Panc1 (cell line): Measurements from ENCODE around the gene HSD17B1. TPM values are rescaled to one million over a fixed set of nuclear protein-coding genes. Genes with fewer than 3 reads are reported as not detected.
"Not testable (repeated sequence)": the region's sequence is repeated elsewhere in the genome, so short reads cannot be mapped to it uniquely, and the experiment has no call there.

ENCODE experiments used
- ATAC-seq: fragments of 200-7000 bp; cut with Tn5 transposase; 2 replicates; pipeline ENCODE4 v1.9.1; 2020; ENCODE audit warnings: mild to moderate bottlenecking, moderate library complexity
- Bru-seq: library from RNA; stranded (reverse); fragments of 400-500 nt; gene quantifications from one replicate; lab custom pipeline; 2021; lab: Mats Ljungman, UMichigan
- BruChase-seq, 2 experiments: library from RNA; stranded (reverse); fragments of 400-500 nt; gene quantifications; one replicate each; lab custom pipeline; 2021; lab: Mats Ljungman, UMichigan
- BruUV-seq: library from RNA; stranded (reverse); fragments of 400-500 nt; replicated peaks from 2 replicates; lab custom pipeline; 2021; lab: Mats Ljungman, UMichigan
- CTCF ChIA-PET: fragments of 300-600 bp; sonication (Branson Sonifier 250); formaldehyde crosslinking; loops from one replicate; lab custom pipeline; 2022; ENCODE audit warnings: antibody characterized with exemption; lab: Charles Lee
- POLR2A ChIA-PET: fragments of 300-600 bp; sonication (Branson Sonifier 250); formaldehyde crosslinking; loops from one replicate; lab custom pipeline; 2022; ENCODE audit warnings: antibody characterized with exemption; lab: Charles Lee
- DNase-seq: peaks from one replicate; pipeline ENCODE4 v3.0.0-alpha.2; 2010; ENCODE audit warnings: low read depth, low spot score
- H3K27ac ChIP-seq: 2 replicates; pipeline ENCODE4 v1.5.1; 2011; ENCODE audit warnings: mild to moderate bottlenecking, low read length, inconsistent platforms
- H3K27me3 ChIP-seq: fragments of 200-500 bp; sonication (Bioruptor generic); 2 replicates; pipeline ENCODE4 v1.6.0; 2014; ENCODE audit warnings: low read length, inconsistent platforms; ENCODE audit not compliant: control insufficient read depth, insufficient read depth
- H3K36me3 ChIP-seq: fragments of 200-500 bp; sonication (Bioruptor generic); 2 replicates; pipeline ENCODE4 v1.5.1; 2014; ENCODE audit warnings: inconsistent platforms, mild to moderate bottlenecking, low read length, moderate library complexity; ENCODE audit not compliant: control insufficient read depth, insufficient read depth
- H3K4me1 ChIP-seq: 2 replicates; pipeline ENCODE4 v1.5.1; 2011; ENCODE audit warnings: inconsistent platforms, mild to moderate bottlenecking, low read length, moderate library complexity; ENCODE audit not compliant: control insufficient read depth, insufficient read depth
- H3K4me3 ChIP-seq, 2 experiments: 2 replicates each; pipeline ENCODE4 v1.5.1; 2011 to 2012; ENCODE audit warnings: low read depth in 2 of 2, low read length in 2 of 2, mild to moderate bottlenecking in 2 of 2, inconsistent platforms in 1 of 2, moderate library complexity in 1 of 2
- H3K9me3 ChIP-seq: fragments of 200-500 bp; sonication (Bioruptor generic); 2 replicates; pipeline ENCODE4 v1.5.1; 2014; ENCODE audit warnings: low read depth, mild to moderate bottlenecking, inconsistent platforms, low read length, moderate library complexity; ENCODE audit not compliant: control insufficient read depth, insufficient read depth
- POLR2AphosphoS5 ChIP-seq: IDR thresholded peaks from 2 replicates; pipeline ENCODE4 v1.6.1; 2012; ENCODE audit warnings: mild to moderate bottlenecking, low read depth, low read length, moderate library complexity
- SIN3A ChIP-seq: IDR thresholded peaks from 2 replicates; pipeline ENCODE4 v1.6.1; 2012; ENCODE audit warnings: low read depth, mild to moderate bottlenecking, low read length, moderate library complexity, borderline replicate concordance; ENCODE audit not compliant: insufficient read depth
- TCF7L2 ChIP-seq: IDR thresholded peaks from 2 replicates; pipeline ENCODE4 v1.6.1; 2011; ENCODE audit warnings: mild to moderate bottlenecking, low read depth, low read length, inconsistent platforms
- in situ Hi-C: cut with HindIII; loops from 2 replicates; pipeline ENCODE4 v1.10.0; 2016; ENCODE audit warnings: low sequenced_read_pairs, low pct_unique_long_range_greater_than_20kb
- intact Hi-C: fragments of 100-400 bp; cut with micrococcal nuclease; formaldehyde crosslinking; loops from one replicate; pipeline ENCODE4 v1.10.0; 2022; ENCODE audit not compliant: unreplicated experiment
- long read RNA-seq: library from polyadenylated mRNA; unstranded; transcript quantifications from one replicate; pipeline ENCODE4 v2.0.0, GENCODE V29; 2021; ENCODE audit not compliant: unreplicated experiment
- polyA plus RNA-seq: library from polyadenylated mRNA; unstranded; fragments of >200 nt; gene quantifications from one replicate; pipeline ENCODE4 v1.2.1, GENCODE V29; 2012; ENCODE audit warnings: missing spikeins; ENCODE audit not compliant: insufficient read length
- total RNA-seq: library from RNA; stranded (reverse); gene quantifications from one replicate; pipeline ENCODE4 v1.2.1, GENCODE V29; 2021; ENCODE audit not compliant: unreplicated experiment
- TF ChIP-seq, protein P1 (sequence below), 2 experiments: IDR thresholded peaks; 2 replicates each; pipeline ENCODE4 v1.6.1; 2011 to 2012; ENCODE audit warnings: low read depth in 2 of 2, control low read depth in 1 of 2, low read length in 1 of 2, mild to moderate bottlenecking in 1 of 2, moderate library complexity in 1 of 2; ENCODE audit not compliant: insufficient read depth in 1 of 2
- TF ChIP-seq, protein P2 (sequence below): fragments of 450-650 bp; IDR thresholded peaks from 2 replicates; pipeline ENCODE4 v1.5.1; 2017; ENCODE audit warnings: mild to moderate bottlenecking

The HSD17B1 gene, protein sequence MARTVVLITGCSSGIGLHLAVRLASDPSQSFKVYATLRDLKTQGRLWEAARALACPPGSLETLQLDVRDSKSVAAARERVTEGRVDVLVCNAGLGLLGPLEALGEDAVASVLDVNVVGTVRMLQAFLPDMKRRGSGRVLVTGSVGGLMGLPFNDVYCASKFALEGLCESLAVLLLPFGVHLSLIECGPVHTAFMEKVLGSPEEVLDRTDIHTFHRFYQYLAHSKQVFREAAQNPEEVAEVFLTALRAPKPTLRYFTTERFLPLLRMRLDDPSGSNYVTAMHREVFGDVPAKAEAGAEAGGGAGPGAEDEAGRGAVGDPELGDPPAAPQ
- total RNA-seq = 5.4 TPM
- polyA plus RNA-seq = 11.6 TPM
- Bru-seq, nascent RNA = percentile 42 among the genes with signal in this experiment
- BruChase-seq, experiment 1, labeled RNA remaining after a 2-hour chase = percentile 38 among the genes with signal in this experiment
- BruChase-seq, experiment 2, labeled RNA remaining after a 6-hour chase = percentile 49 among the genes with signal in this experiment
- long read RNA-seq, partial matches to known transcripts = 4 of 8 reads
- long read RNA-seq, other reads (novel, unspliced or antisense) = 4 of 8 reads

DNA sequence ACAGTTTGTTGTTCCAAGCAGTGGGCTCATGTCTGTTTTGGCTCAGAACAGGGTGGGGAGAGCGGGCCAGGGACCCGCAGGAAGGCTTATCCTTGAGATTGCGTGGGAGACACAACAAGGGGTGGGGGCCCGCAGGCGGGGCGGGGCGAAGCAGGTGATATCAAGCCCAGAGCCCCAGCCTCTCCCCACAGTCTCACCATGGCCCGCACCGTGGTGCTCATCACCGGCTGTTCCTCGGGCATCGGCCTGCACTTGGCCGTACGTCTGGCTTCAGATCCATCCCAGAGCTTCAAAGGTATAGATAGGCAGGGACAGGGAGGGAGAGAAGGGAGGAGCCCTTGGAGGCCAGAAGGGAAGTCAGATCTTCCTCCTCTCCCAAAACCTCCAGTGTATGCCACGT lies at the start of gene HSD17B1:
HSD17B1 (plus strand) TSS at position 188 of the 400 bp plus-strand sequence; CDS start at position 199, 11 bp downstream.
- H3K27me3 ChIP-seq, BruUV-seq, in situ Hi-C loops, DNase-seq, POLR2A ChIA-PET, CTCF ChIA-PET, H3K9me3 ChIP-seq, H3K36me3 ChIP-seq, ATAC-seq, intact Hi-C loops: not testable (repeated sequence)
- Histone ChIP-seq H3K27ac (peak within 1 kb of the TSS; percentile 63), H3K4me1 (peaks cover 19% of the 10 kb centered on the region; the same call in 1 of the 2 replicates), H3K4me3 (peak within 1 kb of the TSS; percentile 68 to 69)

DNA sequence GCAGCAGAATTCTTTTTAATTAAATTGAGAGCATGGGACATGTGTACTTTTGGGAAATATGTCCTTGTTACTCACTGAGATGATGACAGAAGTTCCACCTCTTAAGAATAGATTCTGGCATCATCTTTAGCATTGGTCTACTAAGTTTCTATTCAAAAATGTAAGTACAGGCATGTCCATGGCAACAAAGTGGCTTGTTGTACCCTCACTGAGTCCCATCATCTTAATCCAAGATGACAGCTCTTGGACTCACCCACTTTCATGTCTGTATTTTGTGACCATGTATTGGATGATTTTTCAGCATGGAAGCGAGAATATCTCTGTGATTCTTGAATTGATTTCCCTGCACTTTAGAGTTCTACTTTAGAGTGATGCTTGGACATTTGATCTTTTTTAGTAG lies 49.8 kb upstream of the HSD17B1 start:
- Histone ChIP-seq H3K4me3 (no peak overlapping the region), H3K27ac (no peak overlapping the region), H3K36me3 (peaks cover 15% of the 10 kb centered on the region), H3K9me3 (no peaks in the 10 kb centered on the region), H3K27me3 (no peaks in the 10 kb centered on the region), H3K4me1 (no peaks in the 10 kb centered on the region)
- POLR2A ChIA-PET = no interaction called here
- BruUV-seq = no TSS peak
- no peak for DNase-seq
- in situ Hi-C loops = no loop called here
- CTCF ChIA-PET = no interaction called here
- TF ChIP-seq SIN3A (no peak), POLR2AphosphoS5 (no peak), TCF7L2 (no peak)
- TF ChIP-seq, protein P1, sequence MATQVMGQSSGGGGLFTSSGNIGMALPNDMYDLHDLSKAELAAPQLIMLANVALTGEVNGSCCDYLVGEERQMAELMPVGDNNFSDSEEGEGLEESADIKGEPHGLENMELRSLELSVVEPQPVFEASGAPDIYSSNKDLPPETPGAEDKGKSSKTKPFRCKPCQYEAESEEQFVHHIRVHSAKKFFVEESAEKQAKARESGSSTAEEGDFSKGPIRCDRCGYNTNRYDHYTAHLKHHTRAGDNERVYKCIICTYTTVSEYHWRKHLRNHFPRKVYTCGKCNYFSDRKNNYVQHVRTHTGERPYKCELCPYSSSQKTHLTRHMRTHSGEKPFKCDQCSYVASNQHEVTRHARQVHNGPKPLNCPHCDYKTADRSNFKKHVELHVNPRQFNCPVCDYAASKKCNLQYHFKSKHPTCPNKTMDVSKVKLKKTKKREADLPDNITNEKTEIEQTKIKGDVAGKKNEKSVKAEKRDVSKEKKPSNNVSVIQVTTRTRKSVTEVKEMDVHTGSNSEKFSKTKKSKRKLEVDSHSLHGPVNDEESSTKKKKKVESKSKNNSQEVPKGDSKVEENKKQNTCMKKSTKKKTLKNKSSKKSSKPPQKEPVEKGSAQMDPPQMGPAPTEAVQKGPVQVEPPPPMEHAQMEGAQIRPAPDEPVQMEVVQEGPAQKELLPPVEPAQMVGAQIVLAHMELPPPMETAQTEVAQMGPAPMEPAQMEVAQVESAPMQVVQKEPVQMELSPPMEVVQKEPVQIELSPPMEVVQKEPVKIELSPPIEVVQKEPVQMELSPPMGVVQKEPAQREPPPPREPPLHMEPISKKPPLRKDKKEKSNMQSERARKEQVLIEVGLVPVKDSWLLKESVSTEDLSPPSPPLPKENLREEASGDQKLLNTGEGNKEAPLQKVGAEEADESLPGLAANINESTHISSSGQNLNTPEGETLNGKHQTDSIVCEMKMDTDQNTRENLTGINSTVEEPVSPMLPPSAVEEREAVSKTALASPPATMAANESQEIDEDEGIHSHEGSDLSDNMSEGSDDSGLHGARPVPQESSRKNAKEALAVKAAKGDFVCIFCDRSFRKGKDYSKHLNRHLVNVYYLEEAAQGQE (IDR thresholded peaks at IDR 0.05; ENCODE audit: insufficient read depth in 1 of 2, low read depth in 2 of 2, low read length in 1 of 2) = no peak
- TF ChIP-seq, protein P2, sequence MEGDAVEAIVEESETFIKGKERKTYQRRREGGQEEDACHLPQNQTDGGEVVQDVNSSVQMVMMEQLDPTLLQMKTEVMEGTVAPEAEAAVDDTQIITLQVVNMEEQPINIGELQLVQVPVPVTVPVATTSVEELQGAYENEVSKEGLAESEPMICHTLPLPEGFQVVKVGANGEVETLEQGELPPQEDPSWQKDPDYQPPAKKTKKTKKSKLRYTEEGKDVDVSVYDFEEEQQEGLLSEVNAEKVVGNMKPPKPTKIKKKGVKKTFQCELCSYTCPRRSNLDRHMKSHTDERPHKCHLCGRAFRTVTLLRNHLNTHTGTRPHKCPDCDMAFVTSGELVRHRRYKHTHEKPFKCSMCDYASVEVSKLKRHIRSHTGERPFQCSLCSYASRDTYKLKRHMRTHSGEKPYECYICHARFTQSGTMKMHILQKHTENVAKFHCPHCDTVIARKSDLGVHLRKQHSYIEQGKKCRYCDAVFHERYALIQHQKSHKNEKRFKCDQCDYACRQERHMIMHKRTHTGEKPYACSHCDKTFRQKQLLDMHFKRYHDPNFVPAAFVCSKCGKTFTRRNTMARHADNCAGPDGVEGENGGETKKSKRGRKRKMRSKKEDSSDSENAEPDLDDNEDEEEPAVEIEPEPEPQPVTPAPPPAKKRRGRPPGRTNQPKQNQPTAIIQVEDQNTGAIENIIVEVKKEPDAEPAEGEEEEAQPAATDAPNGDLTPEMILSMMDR = no peak
- no peak for ATAC-seq
- intact Hi-C loops = no loop called here
